B cell (primary cell): ENCODE results near the gene TCN2. TPM values are rescaled to one million over a fixed set of nuclear protein-coding genes. Genes with fewer than 3 reads are reported as not detected.
"Not testable (repeated sequence)": the region's sequence is repeated elsewhere in the genome, so short reads cannot be mapped to it uniquely, and the experiment has no call there.

ENCODE experiments used
- ATAC-seq: fragments of 200-7000 bp; cut with Tn5 transposase; one replicate; pipeline ENCODE4 v1.10.0; 2021; ENCODE audit warnings: low read depth, mild to moderate bottlenecking, moderate number of reproducible peaks, moderate library complexity
- CTCF ChIA-PET: fragments of 350-600 bp; sonication (Branson Sonifier 250); formaldehyde crosslinking; loops from one replicate; lab custom pipeline; 2021; ENCODE audit warnings: antibody characterized with exemption, inconsistent platforms; lab: Charles Lee
- POLR2A ChIA-PET: fragments of 350-600 bp; sonication (Branson Sonifier 250); formaldehyde crosslinking; loops from one replicate; lab custom pipeline; 2021; ENCODE audit warnings: antibody characterized with exemption; lab: Charles Lee
- DNase-seq: peaks from one replicate; pipeline ENCODE4 v3.0.0; 2013
- H2AFZ ChIP-seq: 2 replicates; pipeline ENCODE4 v1.6.1; 2012; ENCODE audit warnings: mild to moderate bottlenecking, low read depth, low read length; ENCODE audit not compliant: insufficient read depth, poor library complexity, severe bottlenecking
- H3K27ac ChIP-seq, 2 donors: 1 replicate in 1 of 2; 2 replicates in 1 of 2; pipeline ENCODE4 v1.5.1; 2012 to 2013; ENCODE audit warnings: low read length in 2 of 2, mild to moderate bottlenecking in 2 of 2, moderate library complexity in 1 of 2
- H3K27me3 ChIP-seq, 4 experiments: fragments of 200-600 bp in 1 of 4; sonication (generic) in 1 of 4; replicated peaks in 1 of 4; 1 replicate in 2 of 4; 2 replicates in 2 of 4; pipeline versions ENCODE4 v1.6.1 to v1.7.0; 2013 to 2016; ENCODE audit warnings: low read length in 3 of 4, mild to moderate bottlenecking in 2 of 4, mixed read lengths in 1 of 4, moderate library complexity in 1 of 4; ENCODE audit not compliant: insufficient read depth in 4 of 4, control insufficient read depth in 3 of 4; ENCODE audit errors: control extremely low read depth in 1 of 4
- H3K36me3 ChIP-seq, 2 experiments: replicated peaks in 1 of 2; 1 replicate in 1 of 2; 2 replicates in 1 of 2; pipeline versions ENCODE4 v1.6.1 to v1.7.1; 2013; ENCODE audit warnings: low read length in 1 of 2; ENCODE audit not compliant: insufficient read depth in 2 of 2, control insufficient read depth in 1 of 2; ENCODE audit errors: control extremely low read depth in 1 of 2, extremely low read depth in 1 of 2
- H3K4me1 ChIP-seq, 2 donors: fragments of 200-600 bp in 1 of 2; sonication (generic) in 1 of 2; 1 replicate in 1 of 2; 2 replicates in 1 of 2; pipeline versions ENCODE4 v1.5.1 to v1.6.1; 2013 to 2017; ENCODE audit warnings: low read length in 2 of 2; ENCODE audit not compliant: control insufficient read depth in 2 of 2, insufficient read depth in 2 of 2
- H3K4me2 ChIP-seq: replicated peaks from 2 replicates; pipeline ENCODE3; 2012; ENCODE audit warnings: mild to moderate bottlenecking, low read depth, low read length; ENCODE audit not compliant: poor library complexity, severe bottlenecking
- H3K4me3 ChIP-seq, 5 experiments: fragments of 200-600 bp in 1 of 5; sonication (generic) in 1 of 5; 1 replicate in 3 of 5; 2 replicates in 2 of 5; pipeline versions ENCODE4 v1.5.1 to v1.7.0; 2011 to 2016; ENCODE audit warnings: low read length in 4 of 5, mild to moderate bottlenecking in 4 of 5, low read depth in 2 of 5, control low read depth in 1 of 5, moderate library complexity in 1 of 5; ENCODE audit not compliant: insufficient read depth in 1 of 5; ENCODE audit errors: control extremely low read depth in 1 of 5, extremely low read depth in 1 of 5
- H3K79me2 ChIP-seq: fragments of 200-600 bp; sonication (generic); one replicate; pipeline ENCODE4 v1.6.0; 2016; ENCODE audit warnings: low read length; ENCODE audit not compliant: control insufficient read depth, insufficient read depth
- H3K9ac ChIP-seq: fragments of 200-600 bp; sonication (generic); 2 replicates; pipeline ENCODE4 v1.6.1; 2017; ENCODE audit warnings: mild to moderate bottlenecking, low read length, moderate library complexity
- H3K9me3 ChIP-seq, 3 donors: one replicate each; pipeline versions ENCODE4 v1.6.1 to v1.7.1; 2013; ENCODE audit warnings: low read length in 2 of 3; ENCODE audit not compliant: control insufficient read depth in 2 of 3, insufficient read depth in 1 of 3; ENCODE audit errors: control extremely low read depth in 1 of 3
- H4K20me1 ChIP-seq: 2 replicates; pipeline ENCODE4 v1.6.0; 2012; ENCODE audit warnings: mild to moderate bottlenecking, low read length; ENCODE audit not compliant: insufficient read depth, control insufficient read depth, poor library complexity, severe bottlenecking
- H3K27ac Mint-ChIP-seq: one replicate; pipeline ENCODE4 v1.8.0; 2021; ENCODE audit warnings: mixed read lengths
- H3K27me3 Mint-ChIP-seq: one replicate; pipeline ENCODE4 v1.8.0; 2021; ENCODE audit warnings: mixed read lengths
- H3K4me1 Mint-ChIP-seq: one replicate; pipeline ENCODE4 v1.8.0; 2021; ENCODE audit warnings: mixed read lengths
- H3K4me3 Mint-ChIP-seq: one replicate; pipeline ENCODE4 v1.8.0; 2021; ENCODE audit warnings: mixed read lengths
- H3K9me3 Mint-ChIP-seq: one replicate; pipeline ENCODE4 v1.8.0; 2022; ENCODE audit warnings: mixed read lengths; ENCODE audit not compliant: insufficient read depth
- CTCF ChIP-seq: fragments of 200-600 bp; IDR thresholded peaks from one replicate; pipeline ENCODE4 v1.8.0; 2022; ENCODE audit warnings: antibody characterized with exemption, mild to moderate bottlenecking
- EZH2 ChIP-seq: IDR thresholded peaks from 2 replicates; pipeline ENCODE4 v1.6.1; 2012; ENCODE audit warnings: borderline replicate concordance, low read depth, mild to moderate bottlenecking, moderate library complexity, low read length; ENCODE audit not compliant: insufficient read depth, poor library complexity, severe bottlenecking
- WGBS: methylation state at CpG from one replicate; pipeline ENCODE4 v1.1.5; 2013; ENCODE audit warnings: missing lambda C conversion rate; ENCODE audit not compliant: insufficient coverage; 5-methylcytosine and 5-hydroxymethylcytosine counted together
- intact Hi-C: fragments of 100-400 bp; cut with micrococcal nuclease; formaldehyde crosslinking; loops from one replicate; pipeline ENCODE4 v1.10.0; 2022
- polyA plus RNA-seq: library from polyadenylated mRNA; depleted of rRNA; stranded (reverse); fragments of >200 nt; gene quantifications from 2 replicates; pipeline ENCODE4 v1.2.3, GENCODE V29; 2012
- total RNA-seq, 2 donors: library from RNA; stranded (reverse); fragments of 120-200 nt in 1 of 2; gene quantifications; 1 replicate in 1 of 2; 2 replicates in 1 of 2; pipeline versions ENCODE4 v1.2.3 to v1.2.4, GENCODE V29; 2013 to 2022

The TCN2 gene
- total and polyA plus RNA-seq, 2 donors (not counting 1 experiment from before 2014, with no cell fraction given), result 0.37 to 0.40 TPM

- POLR2A ChIA-PET, result interaction anchor here (0.5 to 1.3 kb wide), 4 partner anchors 15 to 90 kb away, joined by 3 to 4 read pairs (median 3); partner anchors contain the start of genes SLC35E4 and TCN2
- H3K27ac ChIP-seq, result peak within 1 kb of the TSS; percentile 95 to 98
- peaks cover 23% of the 10 kb centered on the region for H4K20me1 ChIP-seq
- peaks cover 2 to 26% of the 10 kb centered on the region in 2 experiments for H3K36me3 ChIP-seq
- whole genome bisulfite sequencing, result under 1% methylated on average over 39 of the region's 49 CpGs
- DNase-seq (peak; percentile 99), ATAC-seq (peak; percentile 94)
- peaks cover 14 to 22% of the 10 kb centered on the region in 2 donors for H3K4me1 ChIP-seq
- no peak within 1 kb of the TSS for H3K27ac Mint-ChIP-seq
- peak within 1 kb of the TSS; percentile 78 for H2AFZ ChIP-seq
- intact Hi-C loops, result loop anchor here (1.0 to 10.0 kb wide), 12 partner anchors 16 to 1881 kb away; partner anchors contain the start of genes CASTOR1, DEPDC5, DUSP18 and FBXO7
- H3K27me3 ChIP-seq, result peaks cover 0 to 2% (median under 1%) of the 10 kb centered on the region in 4 experiments
- H3K9ac ChIP-seq, result peak within 1 kb of the TSS; percentile 89
- H3K4me2 ChIP-seq, result peak within 1 kb of the TSS; percentile 92
- H3K9me3 ChIP-seq, result no peaks in the 10 kb centered on the region
- H3K4me3 Mint-ChIP-seq, result no peak within 1 kb of the TSS
- peak within 1 kb of the TSS; percentile 81 to 95 (median 91) for H3K4me3 ChIP-seq
- TF ChIP-seq CTCF (no peak), EZH2 (no peak)
- H3K4me1 Mint-ChIP-seq, result no peaks in the 10 kb centered on the region
- H3K79me2 ChIP-seq, result peaks cover 24% of the 10 kb centered on the region
- peaks cover 3% of the 10 kb centered on the region for H3K27me3 Mint-ChIP-seq
- H3K9me3 Mint-ChIP-seq, result no peaks in the 10 kb centered on the region
- CTCF ChIA-PET, result interaction anchor here (0.8 to 1.3 kb wide), 3 partner anchors 164 to 331 kb away, joined by 3 read pairs; partner anchors contain the start of gene RNF215
These were observed 15.2 kb upstream of the TCN2 start, which contains the start of gene PES1 for GRCh38 chr22:30591588-30592359. TSS of gene PES1 (minus strand) at chr22:30591910. CDS start at chr22:30591833, 77 bp downstream.

- not testable (repeated sequence) for ATAC-seq, H3K9me3 Mint-ChIP-seq, H3K27ac Mint-ChIP-seq, H3K4me3 Mint-ChIP-seq, DNase-seq, H3K27me3 ChIP-seq, H2AFZ ChIP-seq, H3K9me3 ChIP-seq, H3K4me1 Mint-ChIP-seq, H3K27me3 Mint-ChIP-seq
- ChIA-PET POLR2A (interaction anchor here (0.6 kb wide), 1 partner anchor 31 kb away, joined by 3 read pairs; no protein-coding TSS in a partner anchor), CTCF (interaction anchor here (1.3 kb wide), 1 partner anchor 10 kb away, joined by 3 read pairs; no protein-coding TSS in a partner anchor)
- Histone ChIP-seq H3K36me3 (peaks cover 2 to 21% of the 10 kb centered on the region in 2 experiments), H4K20me1 (peaks cover 23% of the 10 kb centered on the region), H3K79me2 (peaks cover 24% of the 10 kb centered on the region), H3K9ac (peak overlapping the region; percentile 89), H3K27ac (peak overlapping the region; percentile 95 to 98), H3K4me3 (peak overlapping the region in 1 of 5 experiments; percentile 91), H3K4me2 (peak overlapping the region; percentile 92), H3K4me1 (peaks cover 14 to 22% of the 10 kb centered on the region in 2 donors)
- WGBS, result 38% methylated on average over 18 of the region's 18 CpGs
- intact Hi-C loops, result loop anchor here (1.0 to 10.0 kb wide), 12 partner anchors 15 to 1880 kb away; partner anchors contain the start of genes CASTOR1, DEPDC5, DUSP18 and FBXO7
These were observed 14.6 kb upstream of the TCN2 start for GRCh38 chr22:30592360-30592713.
